Muscle of leg (tissue), 11 donors: ENCODE data around the gene PADI1. TPM values are rescaled to one million over a fixed set of nuclear protein-coding genes. Genes with fewer than 3 reads are reported as not detected.
"Not testable (repeated sequence)": the region's sequence is repeated elsewhere in the genome, so short reads cannot be mapped to it uniquely, and the experiment has no call there.

Source experiments
- DNase-seq: peaks from one replicate; pipeline ENCODE4 v3.0.0; 2013
- H3K27ac ChIP-seq: one replicate; pipeline ENCODE4 v1.5.1; 2013; ENCODE audit warnings: mild to moderate bottlenecking, low read length, control low read depth
- H3K27me3 ChIP-seq: one replicate; pipeline ENCODE4 v1.6.1; 2013; ENCODE audit warnings: low read length; ENCODE audit not compliant: control insufficient read depth, insufficient read depth
- H3K36me3 ChIP-seq: one replicate; pipeline ENCODE4 v1.6.1; 2013; ENCODE audit warnings: low read length; ENCODE audit not compliant: control insufficient read depth, insufficient read depth
- H3K4me1 ChIP-seq: one replicate; pipeline ENCODE4 v1.6.1; 2013; ENCODE audit warnings: low read length; ENCODE audit not compliant: control insufficient read depth, insufficient read depth
- H3K4me3 ChIP-seq: one replicate; pipeline ENCODE4 v1.5.1; 2013; ENCODE audit warnings: low read length, control low read depth
- H3K9me3 ChIP-seq: replicated peaks from 2 replicates; pipeline ENCODE4 v1.6.1; 2013; ENCODE audit warnings: low read depth, low read length; ENCODE audit not compliant: control insufficient read depth
- WGBS: methylation state at CpG from one replicate; pipeline ENCODE4 v1.1.5; 2013; ENCODE audit warnings: missing lambda C conversion rate; ENCODE audit not compliant: insufficient coverage; 5-methylcytosine and 5-hydroxymethylcytosine counted together
- polyA plus RNA-seq, 8 donors: library from polyadenylated mRNA; unstranded; fragments of 120-200 nt; gene quantifications; one replicate each; pipeline versions ENCODE4 v1.2.1 to v1.2.3, GENCODE V29; 2013; ENCODE audit warnings: inconsistent platforms in 1 of 8, low replicate concordance in 1 of 8; ENCODE audit not compliant: insufficient read length in 8 of 8, insufficient read depth in 1 of 8
- total RNA-seq: library from RNA; stranded (reverse); fragments of 120-200 nt; gene quantifications from one replicate; pipeline ENCODE4 v1.2.4, GENCODE V29; 2013

Gene PADI1
- total and polyA plus RNA-seq, 9 donors = 0.13 to 0.91 (median 0.29) TPM

DNA sequence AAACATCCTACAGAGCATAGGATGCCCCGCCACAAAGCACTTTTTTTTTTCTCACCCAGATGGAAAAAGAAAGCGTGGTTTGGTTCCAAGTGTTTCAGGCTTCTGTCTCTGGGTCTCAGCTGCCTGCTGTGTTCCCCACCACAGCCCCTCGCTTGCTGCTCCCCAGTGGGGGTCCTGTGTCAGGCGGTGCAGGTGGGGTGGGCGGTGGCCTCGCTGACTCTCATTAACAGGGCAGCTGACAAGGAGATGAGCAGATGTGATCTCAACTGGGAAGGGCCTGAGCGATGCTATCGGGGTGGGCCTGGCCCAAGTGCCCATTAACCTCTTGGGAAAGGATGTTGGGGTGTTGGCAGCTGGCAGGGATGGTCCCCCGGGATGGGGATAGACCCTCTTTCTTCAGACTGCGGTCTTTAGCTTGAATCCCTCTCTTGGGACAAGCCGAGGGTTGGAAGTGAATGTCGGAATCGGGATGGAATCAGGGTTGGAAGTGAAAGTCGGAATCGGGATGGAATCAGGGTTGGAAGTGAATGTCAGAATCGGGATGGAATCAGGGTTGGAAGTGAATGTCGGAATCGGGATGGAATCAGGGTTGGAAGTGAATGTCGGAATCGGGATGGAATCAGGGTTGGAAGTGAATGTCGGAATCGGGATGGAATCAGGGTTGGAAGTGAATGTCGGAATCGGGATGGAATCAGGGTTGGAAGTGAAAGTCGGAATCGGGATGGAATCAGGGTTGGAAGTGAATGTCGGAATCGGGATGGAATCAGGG lies 36.3 kb downstream of the PADI1 start:
- peaks cover 28% of the 10 kb centered on the region for H3K27me3 ChIP-seq
- not testable (repeated sequence) for H3K27ac ChIP-seq, H3K36me3 ChIP-seq, H3K4me3 ChIP-seq, H3K9me3 ChIP-seq
- peaks cover 22% of the 10 kb centered on the region for H3K4me1 ChIP-seq
- WGBS = 28% methylated on average over 17 of the region's 28 CpGs
- peak; percentile 25 for DNase-seq

GRCh38 chr1:17241780-17242074 lies 36.8 kb downstream of the PADI1 start:
- H3K9me3 ChIP-seq, DNase-seq, H3K36me3 ChIP-seq, H3K27ac ChIP-seq, H3K4me3 ChIP-seq: not testable (repeated sequence)
- Histone ChIP-seq H3K4me1 (peaks cover 22% of the 10 kb centered on the region), H3K27me3 (peaks cover 28% of the 10 kb centered on the region)
- WGBS = 77% methylated on average over 10 of the region's 11 CpGs

DNA sequence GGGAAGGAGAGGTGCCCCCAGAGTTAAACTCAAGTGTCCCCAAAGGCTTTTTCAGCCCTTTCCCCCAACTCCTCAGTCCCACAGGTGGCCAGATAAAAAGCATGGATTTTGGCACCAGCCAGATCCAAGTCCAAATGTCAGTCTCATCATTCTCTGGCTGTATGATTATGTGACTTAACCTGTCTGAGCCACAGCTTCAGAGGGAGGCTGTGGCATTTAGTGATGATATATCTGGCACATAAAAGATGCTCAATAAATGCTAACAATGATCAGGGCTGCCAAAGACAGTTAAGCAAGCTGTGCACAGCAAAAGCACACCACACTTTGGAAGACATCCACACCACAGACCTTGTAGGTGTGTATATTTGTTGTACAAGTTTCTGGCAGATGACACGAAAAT lies 38.3 kb downstream of the PADI1 start:
- Histone ChIP-seq H3K4me3 (no peak overlapping the region), H3K36me3 (no peaks in the 10 kb centered on the region), H3K27me3 (peaks cover 28% of the 10 kb centered on the region), H3K27ac (no peak overlapping the region), H3K4me1 (peaks cover 22% of the 10 kb centered on the region), H3K9me3 (no peaks in the 10 kb centered on the region)
- DNase-seq = no peak
- WGBS = no CpG with 5 or more reads among the region's 1 CpG

DNA sequence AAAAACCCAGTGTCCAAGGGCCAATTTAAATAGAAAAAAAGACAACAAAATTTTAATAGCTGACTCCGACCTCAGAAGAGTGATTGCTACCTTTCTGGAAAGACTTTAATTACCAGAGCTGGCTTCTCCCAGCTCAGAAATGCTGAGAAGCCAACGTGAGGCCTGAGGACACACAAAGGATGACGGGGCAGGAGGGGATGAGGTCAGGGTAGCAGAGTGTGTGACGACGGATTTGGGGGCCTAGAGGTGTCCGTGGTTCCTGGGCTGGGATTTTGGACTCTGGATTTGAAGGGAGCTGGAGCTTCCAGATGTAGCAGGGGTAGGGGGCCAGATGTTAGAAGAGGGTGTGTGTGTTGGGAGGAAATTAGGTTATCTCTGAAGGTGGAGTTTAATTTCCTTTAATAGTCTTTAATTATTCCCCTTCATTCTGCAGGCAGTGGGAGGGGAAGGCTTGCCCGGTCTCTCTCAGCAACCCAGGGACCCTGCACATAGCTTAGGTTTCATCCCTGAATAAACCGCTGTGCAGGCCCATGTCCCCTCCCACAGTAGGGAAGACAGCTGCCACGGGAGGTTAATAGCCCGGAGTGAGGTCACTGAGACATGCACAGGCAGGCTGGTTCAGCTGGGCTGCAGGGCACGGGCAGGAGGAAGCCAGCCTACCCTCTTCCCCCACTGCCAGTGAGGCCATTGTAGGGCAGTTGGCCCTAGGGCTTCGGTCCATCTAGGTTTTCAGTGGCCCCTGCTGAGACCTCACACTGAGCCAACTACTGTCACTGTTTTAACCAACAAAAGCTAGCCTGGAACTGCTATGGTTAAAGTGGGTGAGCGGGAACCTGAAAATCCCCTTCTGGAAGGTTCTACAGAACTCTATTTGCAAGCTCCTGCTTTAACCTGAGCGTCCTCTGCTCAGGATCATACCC lies 40.2 kb downstream of the PADI1 start:
- peak; percentile 50 for DNase-seq
- Histone ChIP-seq H3K36me3 (no peaks in the 10 kb centered on the region), H3K27me3 (peaks cover 21% of the 10 kb centered on the region), H3K9me3 (no peaks in the 10 kb centered on the region), H3K4me3 (no peak overlapping the region), H3K27ac (no peak overlapping the region), H3K4me1 (peaks cover 22% of the 10 kb centered on the region)
- 35% methylated on average over 8 of the region's 14 CpGs for WGBS

- DNase-seq = no peak
- WGBS = 60% methylated on average over 5 of the region's 7 CpGs
- Histone ChIP-seq H3K9me3 (no peaks in the 10 kb centered on the region), H3K36me3 (no peaks in the 10 kb centered on the region), H3K4me3 (no peak overlapping the region), H3K27ac (no peak overlapping the region), H3K27me3 (peaks cover 14% of the 10 kb centered on the region), H3K4me1 (peaks cover 21% of the 10 kb centered on the region)
Measured at GRCh38 chr1:17245816-17246325, 40.9 kb downstream of the PADI1 start.

DNA sequence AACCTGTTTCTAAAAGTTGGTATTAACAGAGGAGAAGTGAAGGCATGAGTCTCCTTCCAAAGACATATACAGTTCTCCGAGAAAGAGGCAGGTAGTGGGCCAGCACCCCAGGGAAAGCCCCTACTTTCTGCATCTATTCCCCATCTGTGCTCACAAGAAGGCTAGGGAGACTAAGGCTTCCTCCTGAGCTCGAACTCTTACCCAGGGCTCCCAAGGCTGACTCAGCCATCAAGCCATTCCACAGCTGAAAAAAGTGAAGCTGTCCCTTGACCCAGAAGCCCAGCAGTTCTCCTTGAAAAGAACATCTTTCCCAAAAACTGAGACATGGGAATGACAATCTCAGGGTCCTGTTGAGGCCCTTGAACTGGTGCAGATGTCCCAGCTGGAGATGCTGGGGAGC lies 42.0 kb downstream of the PADI1 start:
- Histone ChIP-seq H3K9me3 (no peaks in the 10 kb centered on the region), H3K36me3 (no peaks in the 10 kb centered on the region), H3K27me3 (peaks cover 6% of the 10 kb centered on the region), H3K4me3 (no peak overlapping the region), H3K27ac (no peak overlapping the region), H3K4me1 (peaks cover 17% of the 10 kb centered on the region)
- no peak for DNase-seq
- 67% methylated on average over 1 of the region's 2 CpGs for WGBS

DNA sequence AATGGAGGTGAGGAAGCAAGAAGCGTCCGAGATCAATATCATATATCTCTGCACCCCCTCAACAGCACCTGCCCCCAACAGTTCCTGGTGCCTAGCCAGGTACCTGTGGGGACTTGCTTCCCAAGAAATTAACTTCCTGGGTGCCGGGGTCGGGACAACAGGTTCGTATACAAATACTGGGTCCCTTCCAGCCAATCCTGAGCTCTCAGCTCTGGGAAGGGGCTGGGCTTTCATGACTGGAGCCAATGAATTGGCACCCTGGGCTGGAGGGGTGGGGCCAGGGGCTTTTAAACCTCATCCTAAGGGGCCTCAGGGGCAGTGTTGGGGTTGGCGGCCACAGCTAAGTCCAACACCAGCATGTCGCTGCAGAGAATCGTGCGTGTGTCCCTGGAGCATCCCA lies 43.9 kb downstream of the PADI1 start, which contains the start of gene PADI3:
Gene PADI3 (plus strand): TSS at position 318 of the 400 bp plus-strand sequence. CDS start 40 bp downstream, at position 358.
- WGBS = 74% methylated on average over 5 of the region's 9 CpGs
- Histone ChIP-seq H3K27ac (no peak within 1 kb of the TSS), H3K27me3 (peaks cover 2% of the 10 kb centered on the region), H3K9me3 (no peaks in the 10 kb centered on the region), H3K36me3 (no peaks in the 10 kb centered on the region), H3K4me3 (no peak within 1 kb of the TSS), H3K4me1 (peaks cover 17% of the 10 kb centered on the region)
- no peak for DNase-seq

- no peak for DNase-seq
- Histone ChIP-seq H3K4me1 (peaks cover 2% of the 10 kb centered on the region), H3K27me3 (peaks cover 2% of the 10 kb centered on the region), H3K27ac (no peak overlapping the region), H3K36me3 (no peaks in the 10 kb centered on the region), H3K9me3 (no peaks in the 10 kb centered on the region), H3K4me3 (no peak overlapping the region)
- WGBS = 47% methylated on average over 7 of the region's 7 CpGs
Measured at GRCh38 chr1:17250601-17251000, 45.7 kb downstream of the PADI1 start.

- Histone ChIP-seq H3K27ac (no peak overlapping the region), H3K36me3 (no peaks in the 10 kb centered on the region), H3K4me3 (no peak overlapping the region), H3K27me3 (peaks cover 2% of the 10 kb centered on the region), H3K9me3 (no peaks in the 10 kb centered on the region), H3K4me1 (no peaks in the 10 kb centered on the region)
- WGBS = 70% methylated on average over 2 of the region's 5 CpGs
- DNase-seq = no peak
Measured at GRCh38 chr1:17251246-17251645, 46.3 kb downstream of the PADI1 start.

DNA sequence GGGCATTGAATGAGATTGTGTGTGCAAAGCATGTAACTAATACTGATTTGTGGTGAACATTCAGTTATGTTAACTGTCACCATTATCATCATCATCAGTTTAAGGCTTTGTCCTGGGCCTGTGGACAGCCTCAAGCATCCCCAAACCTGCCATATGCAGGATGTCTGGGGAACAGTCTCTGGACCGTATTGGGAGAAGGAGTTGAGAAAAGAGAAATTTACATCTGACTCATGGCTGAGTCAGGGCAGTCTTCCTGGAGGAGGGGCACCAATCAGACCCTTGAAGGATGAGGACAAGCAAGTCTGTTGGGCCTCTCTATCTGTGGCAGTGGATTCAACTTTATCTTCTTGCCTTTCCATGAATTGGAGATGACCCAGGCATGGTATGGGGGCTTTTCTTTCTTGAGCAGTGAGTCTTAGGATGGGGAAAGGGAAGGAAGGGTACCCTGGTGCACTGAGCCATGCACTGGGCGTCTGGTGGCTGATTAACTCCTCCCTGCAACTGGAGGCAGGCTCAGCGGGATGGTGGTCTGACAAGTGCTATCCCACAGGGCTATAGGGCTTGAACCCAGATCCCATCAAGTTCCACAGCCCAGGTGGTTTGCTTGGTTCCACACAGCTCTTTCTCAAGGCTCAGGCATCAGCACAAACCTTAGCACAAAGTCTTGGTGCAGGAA lies 46.9 kb downstream of the PADI1 start:
- Histone ChIP-seq H3K4me3 (no peak overlapping the region), H3K36me3 (no peaks in the 10 kb centered on the region), H3K9me3 (no peaks in the 10 kb centered on the region), H3K4me1 (no peaks in the 10 kb centered on the region), H3K27ac (no peak overlapping the region), H3K27me3 (peaks cover 2% of the 10 kb centered on the region)
- no peak for DNase-seq
- 51% methylated on average over 3 of the region's 3 CpGs for WGBS
